HL-60 (cell line): ENCODE measurements around the gene ACP4.

Experiments
- DNase-seq, 2 experiments: peaks; one replicate each; pipeline ENCODE4 v3.0.0-alpha.2; 2010 to 2020; ENCODE audit warnings: low read depth in 1 of 2, low spot score in 1 of 2
- H3K27ac ChIP-seq: fragments of 250-450 bp; sonication (Bioruptor Pico); replicated peaks from 2 replicates; pipeline ENCODE4 v1.5.1; 2020; ENCODE audit warnings: mild to moderate bottlenecking, moderate library complexity
- H3K27me3 ChIP-seq: fragments of 250-450 bp; sonication (Bioruptor Pico); 2 replicates; pipeline ENCODE4 v1.5.1; 2021; ENCODE audit warnings: mild to moderate bottlenecking, moderate library complexity; ENCODE audit not compliant: insufficient read depth, poor library complexity, severe bottlenecking
- H3K4me3 ChIP-seq: replicated peaks from 2 replicates; pipeline ENCODE4 v1.5.1; 2011; ENCODE audit warnings: mild to moderate bottlenecking, control low read depth, low read length; ENCODE audit not compliant: insufficient read depth
- CTCF ChIP-seq: IDR thresholded peaks from one replicate; pipeline ENCODE4 v1.5.1; 2011; ENCODE audit warnings: low read length, control low read depth, inconsistent platforms; ENCODE audit not compliant: insufficient read depth
- GABPA ChIP-seq: IDR thresholded peaks from 2 replicates; pipeline ENCODE4 v1.6.1; 2012; ENCODE audit warnings: low read depth
- POLR2AphosphoS5 ChIP-seq: IDR thresholded peaks from 2 replicates; pipeline ENCODE4 v1.6.1; 2012; ENCODE audit warnings: low read depth
- SPI1 ChIP-seq: IDR thresholded peaks from 2 replicates; pipeline ENCODE4 v1.6.1; 2012; ENCODE audit warnings: low read depth, mild to moderate bottlenecking, borderline replicate concordance
- TF ChIP-seq, protein P1 (sequence below): IDR thresholded peaks from 2 replicates; pipeline ENCODE4 v1.6.1; 2012; ENCODE audit warnings: low read depth; ENCODE audit not compliant: insufficient replicate concordance

The ACP4 gene

DNA sequence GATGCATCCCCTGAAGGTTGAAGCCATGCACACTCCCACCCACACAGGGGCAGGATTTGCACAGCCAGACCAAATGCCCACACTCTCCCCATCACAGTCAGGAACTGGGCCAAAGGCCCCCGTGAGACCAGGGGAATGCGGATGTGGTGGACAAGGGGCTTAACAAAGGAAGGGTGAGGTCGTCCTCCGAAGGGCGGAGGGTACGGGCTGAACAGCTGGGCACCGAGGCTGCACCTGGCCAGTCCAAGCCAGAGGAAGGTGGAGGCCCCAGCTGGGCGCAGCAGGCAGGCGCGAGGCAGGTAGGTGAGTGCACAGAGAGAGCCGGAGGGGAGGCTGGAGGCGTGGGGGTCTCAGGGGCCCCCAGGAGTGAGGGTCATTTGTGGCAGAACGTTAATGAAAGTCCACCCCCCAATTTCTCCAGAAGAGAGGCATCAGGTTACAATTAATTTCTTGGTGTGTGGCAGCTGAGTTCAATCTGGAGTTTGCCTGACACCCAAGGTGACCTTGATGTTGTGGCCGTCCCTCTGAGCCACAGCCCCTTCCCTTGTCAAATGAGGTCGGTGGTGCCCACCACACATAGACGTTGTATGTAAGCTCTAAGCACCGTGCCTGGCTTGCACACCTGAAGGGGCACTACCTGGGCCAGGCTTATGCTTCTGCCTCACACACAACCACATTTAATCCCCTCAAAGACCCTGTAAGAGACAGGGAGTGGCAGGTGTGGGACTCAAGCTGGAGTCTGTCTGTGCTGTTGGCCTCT is 40.2 kb downstream of the ACP4 start:
- Histone ChIP-seq H3K27me3 (peaks cover 11% of the 10 kb centered on the region), H3K4me3 (no peak overlapping the region), H3K27ac (no peak overlapping the region)
- no peak for TF ChIP-seq POLR2AphosphoS5
- TF ChIP-seq CTCF: no peak
- no peak for TF ChIP-seq SPI1
- no peak for TF ChIP-seq GABPA
- TF ChIP-seq, protein P1, sequence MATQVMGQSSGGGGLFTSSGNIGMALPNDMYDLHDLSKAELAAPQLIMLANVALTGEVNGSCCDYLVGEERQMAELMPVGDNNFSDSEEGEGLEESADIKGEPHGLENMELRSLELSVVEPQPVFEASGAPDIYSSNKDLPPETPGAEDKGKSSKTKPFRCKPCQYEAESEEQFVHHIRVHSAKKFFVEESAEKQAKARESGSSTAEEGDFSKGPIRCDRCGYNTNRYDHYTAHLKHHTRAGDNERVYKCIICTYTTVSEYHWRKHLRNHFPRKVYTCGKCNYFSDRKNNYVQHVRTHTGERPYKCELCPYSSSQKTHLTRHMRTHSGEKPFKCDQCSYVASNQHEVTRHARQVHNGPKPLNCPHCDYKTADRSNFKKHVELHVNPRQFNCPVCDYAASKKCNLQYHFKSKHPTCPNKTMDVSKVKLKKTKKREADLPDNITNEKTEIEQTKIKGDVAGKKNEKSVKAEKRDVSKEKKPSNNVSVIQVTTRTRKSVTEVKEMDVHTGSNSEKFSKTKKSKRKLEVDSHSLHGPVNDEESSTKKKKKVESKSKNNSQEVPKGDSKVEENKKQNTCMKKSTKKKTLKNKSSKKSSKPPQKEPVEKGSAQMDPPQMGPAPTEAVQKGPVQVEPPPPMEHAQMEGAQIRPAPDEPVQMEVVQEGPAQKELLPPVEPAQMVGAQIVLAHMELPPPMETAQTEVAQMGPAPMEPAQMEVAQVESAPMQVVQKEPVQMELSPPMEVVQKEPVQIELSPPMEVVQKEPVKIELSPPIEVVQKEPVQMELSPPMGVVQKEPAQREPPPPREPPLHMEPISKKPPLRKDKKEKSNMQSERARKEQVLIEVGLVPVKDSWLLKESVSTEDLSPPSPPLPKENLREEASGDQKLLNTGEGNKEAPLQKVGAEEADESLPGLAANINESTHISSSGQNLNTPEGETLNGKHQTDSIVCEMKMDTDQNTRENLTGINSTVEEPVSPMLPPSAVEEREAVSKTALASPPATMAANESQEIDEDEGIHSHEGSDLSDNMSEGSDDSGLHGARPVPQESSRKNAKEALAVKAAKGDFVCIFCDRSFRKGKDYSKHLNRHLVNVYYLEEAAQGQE: no peak
- DNase-seq: no peak

DNA sequence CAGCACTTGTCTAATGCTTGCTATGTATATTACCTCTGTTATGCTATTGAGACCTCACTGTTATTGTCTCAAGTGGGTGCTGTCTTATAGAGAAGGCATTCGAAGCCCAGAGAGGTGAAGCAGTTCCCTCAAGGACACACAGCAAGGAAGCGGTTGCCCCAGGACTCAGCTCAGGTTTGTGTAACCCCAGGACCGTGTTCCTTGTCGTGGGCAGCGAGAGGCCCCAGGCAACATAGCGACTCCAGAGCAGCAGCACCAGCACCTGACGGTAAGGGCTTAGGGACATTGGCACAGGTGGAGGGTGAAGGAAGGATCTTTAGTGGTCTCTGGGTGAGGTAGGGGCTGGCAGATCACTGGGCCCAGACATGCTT is 40.8 kb downstream of the ACP4 start:
- peaks cover 14% of the 10 kb centered on the region for H3K27me3 ChIP-seq

GRCh38 chr19:50832666-50833065 is 42.5 kb downstream of the ACP4 start:
- DNase-seq: no peak
- Histone ChIP-seq H3K27ac (no peak overlapping the region), H3K27me3 (peaks cover 19% of the 10 kb centered on the region), H3K4me3 (no peak overlapping the region)
- TF ChIP-seq GABPA (no peak), CTCF (no peak), POLR2AphosphoS5 (no peak), SPI1 (no peak)
- TF ChIP-seq, protein P1: no peak

More for the DNA sequence above, 40.8 kb downstream of the ACP4 start:
- DNase-seq: no peak
- TF ChIP-seq POLR2AphosphoS5 (no peak), GABPA (no peak), SPI1 (no peak), CTCF (no peak)
- TF ChIP-seq, protein P1: no peak
- no peak overlapping the region for H3K27ac ChIP-seq
- H3K4me3 ChIP-seq: no peak overlapping the region
